A172 (cell line): ENCODE data around the gene BBX. TPM values are rescaled to one million over a fixed set of nuclear protein-coding genes. Genes with fewer than 3 reads are reported as not detected.
"Not testable (repeated sequence)": the region's sequence is repeated elsewhere in the genome, so short reads cannot be mapped to it uniquely, and the experiment has no call there.

Source experiments
- DNase-seq: peaks from one replicate; pipeline ENCODE4 v3.0.0-alpha.2; 2015; ENCODE audit warnings: low spot score
- total RNA-seq: library from RNA; depleted of rRNA; stranded (reverse); fragments of >200 nt; shearing (Covaris generic); gene quantifications from 2 replicates; pipeline ENCODE4 v1.2.3, GENCODE V29; 2014

BBX gene
- total RNA-seq, 1 experiment from 2014 or later = 63.2 TPM

DNA sequence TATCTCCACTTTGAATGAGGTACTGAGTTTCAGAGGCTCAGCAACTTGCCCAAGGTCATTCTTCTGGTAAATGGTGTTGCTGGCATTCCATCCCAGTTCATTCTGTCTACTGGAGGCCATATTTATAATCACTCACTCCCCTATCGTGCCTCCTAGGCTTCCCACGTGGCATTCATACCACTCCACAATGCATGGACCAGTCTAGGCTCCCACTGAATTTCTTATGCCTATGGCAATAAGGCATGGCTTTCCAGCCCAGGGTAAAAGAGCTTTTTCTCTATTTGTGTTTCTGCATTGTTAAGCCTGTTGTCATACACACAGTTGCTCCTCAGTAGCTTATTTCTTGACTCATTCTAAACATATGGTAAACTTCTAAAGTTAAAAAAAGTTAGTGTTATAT lies 19.9 kb downstream of the BBX start:
- no peak for DNase-seq

- DNase-seq = peak; percentile 28
Measured at GRCh38 chr3:107543666-107544065, 20.9 kb downstream of the BBX start.

- DNase-seq = peak; percentile 13
Measured at GRCh38 chr3:107545680-107546120, 22.9 kb downstream of the BBX start.

DNA sequence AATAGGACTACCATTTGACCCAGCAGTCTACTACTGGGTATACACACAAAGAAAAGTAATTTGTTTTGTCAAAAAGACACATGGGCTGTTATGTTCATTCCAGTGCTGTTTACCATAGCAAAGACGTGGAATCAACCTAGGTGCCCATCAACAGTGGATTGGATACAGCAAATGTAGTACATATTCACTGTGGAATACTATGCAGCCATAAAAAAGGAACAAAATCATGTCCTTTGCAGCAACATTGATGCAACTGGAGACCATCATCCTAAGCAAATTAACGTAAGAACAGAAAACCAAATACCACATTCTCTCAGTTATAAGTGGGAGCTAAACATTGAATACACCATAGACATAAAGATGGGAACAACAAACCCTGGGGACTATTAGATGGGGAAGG lies 25.8 kb downstream of the BBX start:
- no peak for DNase-seq

DNA sequence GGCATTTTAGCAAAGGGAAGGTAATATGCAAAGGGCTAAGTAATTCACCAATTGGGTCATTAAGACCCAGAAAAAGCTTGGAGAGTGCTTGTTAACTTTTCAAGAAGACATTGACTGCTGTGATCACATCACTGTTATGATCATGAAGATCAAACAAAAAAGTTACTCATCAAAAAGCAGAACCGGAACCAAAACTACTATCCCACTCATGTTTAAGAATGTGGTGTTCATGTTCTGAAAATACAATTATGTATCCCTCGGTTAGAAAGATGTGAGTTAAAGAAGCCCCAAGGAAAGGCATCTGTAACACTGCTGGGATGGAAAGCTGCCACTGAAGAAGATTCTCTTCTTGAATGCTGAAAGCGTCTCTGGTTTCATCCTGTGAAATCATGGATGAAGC lies 32.6 kb downstream of the BBX start:
- no peak for DNase-seq

- no peak for DNase-seq
Measured at GRCh38 chr3:107557743-107558142, 35.0 kb downstream of the BBX start.

- DNase-seq = no peak
Measured at GRCh38 chr3:107560166-107560565, 37.4 kb downstream of the BBX start.

GRCh38 chr3:107561980-107562379 lies 39.2 kb downstream of the BBX start:
- no peak for DNase-seq

DNA sequence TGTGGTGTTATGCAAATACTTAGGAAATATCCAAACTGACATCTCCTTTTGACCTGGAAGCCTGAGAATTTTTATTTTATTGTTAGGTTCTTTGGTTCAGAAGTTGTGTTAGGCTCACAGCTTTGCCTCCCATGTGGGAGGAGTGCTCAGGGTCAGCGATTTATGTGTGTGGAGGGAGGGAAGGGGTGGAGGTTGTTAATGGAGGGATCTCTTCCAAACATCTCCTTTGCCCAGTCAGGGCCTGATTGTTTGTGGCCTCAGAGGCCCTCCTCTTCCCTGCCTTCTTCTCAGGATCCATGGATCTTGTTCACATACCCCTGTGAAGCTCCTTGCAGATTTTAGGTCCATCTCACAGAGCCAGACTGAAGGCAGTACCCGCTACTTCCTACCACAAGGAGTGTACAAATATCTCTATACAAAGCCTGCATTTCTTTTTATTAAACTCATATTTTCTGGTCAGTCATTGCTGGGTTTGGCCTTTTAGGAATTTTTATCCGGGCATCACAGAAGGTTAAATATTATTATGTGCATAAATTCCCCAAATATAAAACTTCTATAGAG lies 40.3 kb downstream of the BBX start:
- DNase-seq = no peak

- not testable (repeated sequence) for DNase-seq
Measured at GRCh38 chr3:107565244-107565643, 42.5 kb downstream of the BBX start.

GRCh38 chr3:107571089-107571488 lies 48.3 kb downstream of the BBX start:
- not testable (repeated sequence) for DNase-seq

- DNase-seq = not testable (repeated sequence)
Measured at GRCh38 chr3:107571492-107571891, 48.7 kb downstream of the BBX start.

- peak; percentile 40 for DNase-seq
Measured at GRCh38 chr3:107574650-107575049, 51.9 kb downstream of the BBX start.

- no peak for DNase-seq
Measured at GRCh38 chr3:107578091-107578490, 55.3 kb downstream of the BBX start.

GRCh38 chr3:107578523-107578922 lies 55.8 kb downstream of the BBX start:
- DNase-seq = no peak

GRCh38 chr3:107579371-107579770 lies 56.6 kb downstream of the BBX start:
- no peak for DNase-seq

GRCh38 chr3:107581230-107581629 lies 58.5 kb downstream of the BBX start:
- DNase-seq = no peak

GRCh38 chr3:107588217-107588616 lies 65.5 kb downstream of the BBX start:
- DNase-seq = no peak

DNA sequence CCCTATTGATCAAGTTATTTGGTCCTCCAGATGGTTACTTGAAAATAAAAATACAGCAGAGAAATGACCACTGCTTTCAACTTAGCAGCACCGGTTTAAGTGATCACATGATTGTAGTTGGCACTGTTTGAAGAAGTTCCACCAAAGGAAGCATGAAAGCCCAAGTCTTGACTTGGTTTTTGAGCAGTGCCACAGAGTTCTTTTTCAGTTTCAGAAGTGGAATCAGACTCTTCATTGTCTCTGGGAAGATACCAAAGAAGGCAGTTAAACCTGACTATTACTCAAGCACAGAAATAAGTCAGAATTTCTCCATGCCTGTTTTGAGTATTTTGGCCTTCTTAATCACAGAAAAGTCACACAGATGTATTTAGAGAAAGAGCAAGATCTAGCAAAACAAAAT lies 66.7 kb downstream of the BBX start:
- DNase-seq = no peak

GRCh38 chr3:107590786-107591185 lies 68.0 kb downstream of the BBX start:
- DNase-seq = no peak

- DNase-seq = no peak
Measured at GRCh38 chr3:107592073-107592472, 69.3 kb downstream of the BBX start.

- DNase-seq = no peak
Measured at GRCh38 chr3:107594870-107595269, 72.1 kb downstream of the BBX start.

GRCh38 chr3:107596639-107597038 lies 73.9 kb downstream of the BBX start:
- no peak for DNase-seq
